Dedifferentiated amniotic fluid mesenchymal stem cell (primary cell): ENCODE data around the gene GGT5.
"Not testable (repeated sequence)": the region's sequence is repeated elsewhere in the genome, so short reads cannot be mapped to it uniquely, and the experiment has no call there.

Source experiments
- DNase-seq: peaks from one replicate; pipeline ENCODE4 v3.0.0-alpha.2; 2016; ENCODE audit errors: extremely low spot score

The GGT5 gene

DNA sequence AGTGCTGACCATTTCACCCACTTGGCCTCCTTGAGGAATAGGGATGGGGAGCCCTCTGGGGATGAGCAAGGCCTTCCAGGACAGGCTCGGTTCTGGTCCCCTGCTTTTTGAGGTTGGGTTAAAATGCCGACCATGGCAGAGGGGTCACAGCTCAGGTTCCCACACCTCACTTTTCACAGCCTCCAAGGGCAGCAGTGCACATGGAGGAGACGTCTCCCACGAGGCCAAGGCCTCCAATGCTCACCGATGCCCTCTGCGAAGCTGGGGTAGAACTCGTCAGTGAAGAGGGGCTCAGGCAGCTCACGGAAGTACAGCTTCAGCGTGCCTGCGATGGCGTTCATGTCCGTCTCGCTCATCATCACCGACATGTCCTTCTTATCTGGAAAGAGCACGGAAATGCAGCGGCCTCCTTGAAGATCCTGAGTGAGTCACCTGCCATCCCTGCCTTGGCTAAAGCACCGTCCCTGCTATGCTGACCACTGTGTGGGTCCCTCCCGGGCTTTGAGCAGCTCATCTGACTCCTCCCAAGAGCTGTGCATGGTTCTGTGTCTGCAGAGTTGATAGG lies 17.4 kb upstream of the GGT5 start:
- DNase-seq: not testable (repeated sequence)

DNA sequence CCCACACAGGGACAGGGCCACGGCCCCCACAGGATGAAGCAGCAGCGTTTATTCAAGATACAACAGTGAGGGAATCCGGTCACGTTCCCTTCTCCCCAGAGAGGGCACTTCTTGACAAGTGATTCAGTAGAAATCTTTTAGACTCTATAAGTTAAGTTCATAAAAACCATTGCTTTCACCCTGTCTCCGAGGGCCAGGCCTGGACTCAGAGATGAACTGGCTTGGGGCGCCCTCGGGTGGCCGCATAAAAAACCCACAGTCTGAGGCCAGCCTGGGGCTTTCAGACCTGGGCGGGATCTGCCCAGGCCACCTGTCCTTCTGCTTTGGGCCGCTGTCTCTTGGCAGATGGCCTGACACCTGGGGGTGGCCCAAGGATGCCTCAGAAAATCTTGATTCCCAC lies 14.6 kb upstream of the GGT5 start:
- DNase-seq: peak; percentile 87

DNA sequence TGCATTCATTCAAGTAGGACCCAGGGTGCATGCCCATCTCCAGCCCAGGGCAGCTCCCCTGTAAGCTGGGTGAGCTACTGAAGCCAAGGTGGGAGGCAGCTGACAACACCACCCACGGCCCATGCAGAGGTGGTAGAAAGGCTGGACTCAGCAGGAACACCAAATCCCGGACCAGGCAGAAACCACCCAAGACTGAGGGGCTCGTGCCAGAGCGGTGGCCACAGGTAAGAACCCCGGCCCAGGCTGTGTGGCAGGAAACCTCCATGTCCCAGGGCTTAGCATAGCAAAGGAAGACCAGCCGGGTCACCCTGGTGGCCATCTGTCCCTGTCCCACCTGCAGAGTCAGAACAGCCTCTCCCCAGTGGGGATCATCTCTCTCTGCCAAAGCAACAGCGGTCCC lies 11.9 kb upstream of the GGT5 start:
- not testable (repeated sequence) for DNase-seq

DNA sequence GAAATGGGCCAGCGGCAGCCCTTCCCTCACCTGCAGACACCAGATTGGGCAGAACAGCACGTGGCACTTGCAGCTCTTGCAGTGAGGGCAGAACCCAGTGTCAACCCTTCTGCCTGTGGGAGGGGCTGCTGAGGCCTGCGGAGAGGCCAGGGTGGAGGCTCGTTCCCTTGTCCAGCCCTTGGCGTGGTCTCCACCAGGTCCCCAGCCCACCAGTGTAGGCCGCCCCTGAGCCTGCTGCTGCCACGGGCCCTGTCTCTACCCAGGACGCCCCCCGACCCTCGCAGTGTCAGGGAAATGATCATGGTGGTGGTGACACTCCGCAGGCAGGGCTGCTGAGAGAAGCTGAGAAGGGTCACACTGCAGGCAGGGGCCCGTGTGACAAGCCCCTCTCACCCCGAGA lies 11.3 kb upstream of the GGT5 start:
- DNase-seq: not testable (repeated sequence)

DNA sequence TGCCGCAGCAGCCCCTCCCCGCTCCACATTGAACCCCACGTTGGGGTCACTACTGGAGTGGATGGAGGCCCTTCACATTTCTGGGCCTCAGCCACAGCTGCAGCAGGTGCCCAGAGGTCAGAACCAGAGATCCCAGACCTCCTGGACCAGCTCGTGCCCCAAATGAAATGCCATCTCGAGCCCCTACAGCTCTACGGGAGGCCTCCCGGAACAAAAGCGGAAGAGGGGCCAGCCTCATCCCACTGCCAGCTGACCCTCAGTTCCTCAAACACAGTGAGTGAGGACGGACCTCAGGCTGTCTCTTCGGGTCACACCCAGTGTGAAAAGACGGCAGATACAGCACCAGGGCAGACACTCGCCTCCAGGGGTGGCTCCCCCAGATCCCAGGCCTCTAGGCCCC lies 8.2 kb upstream of the GGT5 start:
- not testable (repeated sequence) for DNase-seq

DNA sequence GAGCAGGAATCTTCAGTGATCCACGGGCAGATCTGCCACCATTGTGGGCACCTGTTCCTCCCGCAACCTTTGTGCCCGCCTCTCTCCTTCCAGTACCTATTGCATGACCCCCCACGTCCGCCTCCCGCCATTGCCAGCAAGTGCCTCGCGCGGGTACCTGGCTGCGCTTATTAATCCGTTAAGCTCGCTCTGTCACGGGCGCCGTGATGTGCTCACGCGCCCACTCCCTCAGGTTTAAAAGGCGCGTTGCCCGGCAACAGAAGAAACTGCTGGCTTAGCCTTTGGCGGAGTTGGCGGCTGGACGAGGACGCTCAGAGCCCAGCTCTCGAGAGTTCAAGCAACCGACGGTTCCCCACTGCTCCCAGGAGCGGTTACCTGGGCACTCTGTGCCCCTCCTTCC lies 6.4 kb upstream of the GGT5 start:
- DNase-seq: not testable (repeated sequence)

DNA sequence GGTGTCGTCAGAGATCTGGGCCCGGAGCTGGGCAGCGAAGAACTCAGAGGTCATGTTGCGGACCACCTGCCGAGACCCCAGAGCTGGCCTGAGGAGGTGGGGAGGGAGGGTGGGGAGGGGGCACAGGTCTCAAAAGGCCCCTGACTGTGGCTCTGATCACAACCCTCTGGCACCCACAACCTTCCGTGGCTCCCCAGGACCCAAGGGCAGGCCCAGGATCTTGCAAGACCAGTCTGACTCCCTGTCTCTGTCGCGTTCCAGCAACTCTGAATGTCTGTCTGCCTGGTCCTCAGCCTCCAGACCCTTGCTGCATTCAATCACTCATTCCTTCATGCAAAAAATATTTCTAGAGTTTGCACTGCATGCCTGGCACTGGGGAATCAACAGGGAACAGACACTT lies 4.5 kb upstream of the GGT5 start:
- DNase-seq: not testable (repeated sequence)

DNA sequence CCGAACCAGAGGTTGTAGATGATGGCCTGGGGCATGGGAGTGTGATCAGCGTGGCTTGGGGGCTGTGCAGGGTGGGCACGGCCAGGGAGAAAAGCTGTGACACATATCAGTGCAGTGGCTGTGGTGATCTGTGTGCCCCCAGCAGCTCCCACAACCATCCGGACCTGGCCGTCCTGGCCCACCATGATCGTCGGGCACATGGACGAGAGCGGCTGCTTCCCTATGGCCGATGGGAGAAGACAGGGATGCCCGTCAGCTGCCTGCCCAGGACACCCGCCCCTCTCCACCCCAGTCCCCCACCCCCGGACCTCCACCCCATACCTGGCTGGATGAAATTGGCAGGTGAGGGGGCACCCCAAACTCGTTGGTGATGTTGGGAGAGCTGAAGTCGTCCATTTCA lies 3.7 kb upstream of the GGT5 start:
- DNase-seq: not testable (repeated sequence)

DNA sequence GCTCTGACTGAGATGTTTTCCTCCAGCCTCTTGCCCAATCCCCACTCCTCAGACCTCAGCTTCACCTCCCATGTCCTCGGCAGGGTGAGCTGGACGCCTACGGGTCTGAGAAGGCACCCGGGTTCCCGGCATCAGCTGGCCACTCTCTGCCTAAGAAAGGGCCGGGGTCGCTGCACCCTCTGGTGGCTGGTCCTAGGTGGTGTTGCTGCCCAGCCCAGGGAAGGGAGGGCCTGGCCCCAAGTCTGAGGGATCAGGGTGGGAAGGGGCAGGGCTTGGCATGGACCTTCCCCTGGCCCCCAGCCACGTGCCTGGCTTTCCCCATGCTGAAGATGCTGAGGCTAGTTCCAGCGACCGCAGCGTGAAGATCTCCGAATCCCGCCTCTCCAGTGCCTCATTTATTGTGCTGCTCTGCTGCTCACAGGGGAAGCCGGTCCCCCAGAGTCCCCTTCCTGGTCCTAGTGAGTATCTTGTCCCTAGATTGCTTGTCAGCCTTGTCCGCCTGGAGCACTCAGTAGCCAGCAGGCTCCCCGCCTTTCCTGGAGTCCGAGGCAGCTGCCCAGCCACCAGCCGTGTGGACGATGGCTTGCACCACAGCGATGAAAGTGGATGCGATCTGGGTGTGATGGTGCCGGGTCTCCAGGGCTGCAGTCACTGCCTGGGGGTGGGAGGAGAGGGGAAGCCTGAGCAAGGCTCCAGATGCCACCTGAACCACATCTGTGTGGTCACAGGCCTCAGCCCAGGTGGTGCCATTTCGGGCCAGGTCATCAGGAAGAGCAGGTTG lies 2.9 kb upstream of the GGT5 start:
- DNase-seq: peak; percentile 90

DNA sequence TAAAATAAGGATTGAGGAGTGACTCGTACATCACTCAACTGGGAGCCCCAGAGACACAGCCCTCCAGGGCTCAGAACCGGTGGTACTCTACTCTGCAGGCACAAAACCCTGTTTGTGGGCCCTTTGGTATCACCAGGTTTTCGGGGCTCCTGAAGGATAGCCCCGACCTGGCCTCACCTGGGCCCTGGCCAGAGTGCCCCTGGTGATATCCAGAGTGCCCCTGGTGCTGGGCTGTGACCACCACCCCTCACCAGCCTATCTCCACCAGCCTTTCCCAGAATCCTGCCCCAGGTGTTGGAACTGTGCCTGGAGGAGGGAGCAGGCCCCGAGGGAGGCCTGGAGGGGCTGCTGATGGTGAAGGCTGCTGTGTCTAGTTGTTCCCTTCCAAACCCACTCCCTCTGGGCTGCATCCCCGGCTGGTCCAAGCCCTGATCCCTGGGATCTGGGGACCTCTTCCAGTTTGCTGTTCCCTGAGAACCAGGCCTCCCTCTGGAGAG lies 2.2 kb upstream of the GGT5 start:
- DNase-seq: no peak

DNA sequence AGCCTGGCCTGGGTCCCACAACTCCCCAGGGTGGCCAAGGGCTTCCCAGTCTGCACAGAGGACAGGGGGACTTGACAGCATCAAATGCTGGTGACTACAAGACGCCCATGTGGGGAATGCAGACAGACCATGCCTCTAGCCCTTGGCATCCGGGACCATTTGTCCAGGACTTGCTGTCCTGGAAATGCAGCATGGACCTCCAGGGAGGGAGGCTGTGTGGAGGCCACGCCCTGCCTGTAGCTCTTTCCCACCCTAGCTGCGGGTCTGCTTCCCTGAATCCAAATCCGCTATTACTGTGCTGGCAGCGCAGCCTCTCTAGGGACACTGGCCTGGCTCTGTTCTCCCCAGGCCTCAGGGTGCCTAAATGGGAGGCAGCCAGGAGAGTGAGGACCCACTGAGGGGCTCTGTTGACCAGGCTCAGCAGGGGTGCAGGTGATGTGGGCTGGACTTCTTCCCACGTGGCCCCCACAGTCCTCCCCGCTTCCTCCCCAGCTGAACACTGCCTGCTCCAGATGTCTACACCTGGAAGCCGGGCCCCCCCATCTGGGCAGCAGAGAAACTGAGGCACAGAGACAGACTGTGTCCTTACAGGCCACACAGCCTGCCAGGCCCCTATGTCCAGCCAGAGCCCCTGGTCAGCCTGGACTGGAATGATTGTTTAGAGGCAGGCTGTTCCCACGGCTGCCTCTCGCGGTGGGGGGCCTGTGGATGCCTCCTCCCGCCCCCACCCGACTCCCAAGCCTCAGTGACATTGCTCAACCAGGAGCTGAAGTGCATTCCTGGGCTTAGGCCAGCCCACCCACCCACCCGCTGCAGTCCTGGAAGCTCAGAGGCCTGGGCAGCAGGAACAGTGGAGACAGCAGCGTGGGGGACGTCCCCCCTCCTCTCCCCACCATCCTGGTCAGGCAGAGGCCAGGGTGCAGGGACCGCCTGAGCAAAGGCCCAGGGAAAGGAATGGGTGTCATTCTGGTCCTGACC lies 991 bp upstream of the GGT5 start:
- DNase-seq: not testable (repeated sequence)

DNA sequence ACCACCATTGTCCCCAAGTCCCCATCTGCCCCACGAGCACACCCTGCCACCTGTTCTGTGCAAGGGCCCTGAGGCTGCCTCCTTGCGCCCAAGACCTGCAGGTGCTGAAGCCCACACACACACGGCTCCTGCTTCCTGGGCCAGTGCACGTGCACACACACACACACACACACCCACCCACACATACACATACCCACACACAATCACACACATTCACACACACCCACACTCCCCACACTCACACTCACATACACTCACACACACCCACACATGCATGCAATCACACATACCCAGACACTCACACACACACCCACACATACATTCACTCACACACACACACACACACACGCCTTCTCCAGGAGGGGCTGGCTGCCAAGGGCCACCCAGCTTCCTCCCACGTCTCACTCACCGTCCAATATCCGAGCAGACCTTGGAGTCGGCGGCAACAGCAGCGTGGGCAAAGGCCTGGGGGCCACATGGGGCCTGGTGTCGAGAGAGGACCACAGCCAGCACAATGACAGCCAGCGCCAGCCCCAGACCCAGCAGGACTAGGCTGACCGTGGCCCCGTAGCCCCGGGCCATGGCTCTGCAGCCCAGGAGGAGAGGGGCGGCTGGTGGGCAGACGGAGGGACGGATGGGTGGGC lies 616 bp downstream of the GGT5 start:
- no peak for DNase-seq

DNA sequence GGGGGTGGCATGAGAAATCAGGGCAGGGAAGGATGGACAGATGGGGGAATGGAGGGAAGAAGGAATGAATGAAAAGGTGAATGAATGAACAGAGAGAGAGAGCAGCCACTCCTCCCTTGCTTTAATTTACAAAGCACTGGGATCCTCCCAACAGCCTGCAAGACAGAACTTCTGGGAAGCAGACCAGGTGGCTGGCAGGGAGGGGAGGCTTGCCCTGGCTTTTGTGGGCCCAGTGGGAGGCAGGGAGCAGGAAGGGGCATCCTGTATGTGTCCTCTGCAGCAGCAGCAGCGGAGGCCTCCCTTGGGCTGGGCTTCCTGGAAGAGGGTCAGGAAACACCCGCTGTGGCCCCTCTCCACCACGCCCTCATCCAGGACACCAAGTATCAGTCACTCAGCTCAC lies 1.5 kb downstream of the GGT5 start:
- not testable (repeated sequence) for DNase-seq

DNA sequence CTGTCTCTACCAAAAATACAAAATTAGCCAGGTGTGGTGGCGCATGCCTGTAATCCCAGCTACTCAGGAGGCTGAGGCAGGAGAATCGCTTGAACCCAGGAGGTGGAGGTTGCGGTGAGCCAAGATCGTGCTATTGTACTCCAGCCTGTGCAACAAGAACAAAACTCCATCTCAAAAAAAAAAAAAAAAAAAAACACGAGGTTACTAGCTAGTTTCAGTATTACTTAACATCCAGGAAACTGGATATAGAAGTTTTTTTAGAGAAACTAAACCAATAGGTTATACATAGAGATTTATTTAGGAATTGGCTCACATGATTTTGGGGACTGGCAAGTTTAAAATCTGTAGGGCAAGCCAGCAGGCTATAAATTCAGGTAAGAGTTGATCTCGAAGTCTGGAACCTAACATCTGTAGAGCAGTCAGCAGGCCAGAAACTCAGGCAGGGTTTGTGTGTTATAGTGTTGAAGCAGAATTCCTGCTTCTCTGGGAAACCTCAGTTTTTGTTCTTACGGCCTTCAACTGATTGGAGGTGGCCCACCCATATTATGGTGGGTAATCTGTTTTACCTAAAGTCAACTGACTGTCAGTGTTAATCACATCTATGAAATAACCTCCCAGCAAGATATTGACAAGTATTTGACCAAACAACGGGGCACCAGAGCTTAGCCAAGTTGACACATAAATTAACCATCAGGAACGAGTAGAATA lies 3.7 kb downstream of the GGT5 start:
- DNase-seq: not testable (repeated sequence)

DNA sequence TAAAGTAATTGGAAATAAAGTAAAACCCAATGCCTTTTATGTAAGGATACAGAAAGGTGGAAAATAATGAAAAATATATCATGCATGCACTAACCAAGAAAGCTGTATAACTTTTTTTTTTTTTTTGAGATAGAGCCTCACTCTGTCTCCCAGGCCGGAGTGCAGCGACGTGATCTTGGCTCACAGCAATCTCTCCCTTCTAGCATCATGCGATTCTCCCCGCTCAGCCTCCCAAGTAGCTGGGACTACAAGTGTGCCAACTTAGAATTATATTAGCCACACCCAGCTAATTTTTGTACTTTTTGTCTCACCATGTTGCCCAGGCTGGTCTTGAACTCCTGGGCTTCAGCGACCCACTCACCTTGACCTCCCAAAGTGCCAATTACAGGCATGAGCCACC lies 4.5 kb downstream of the GGT5 start:
- no peak for DNase-seq

DNA sequence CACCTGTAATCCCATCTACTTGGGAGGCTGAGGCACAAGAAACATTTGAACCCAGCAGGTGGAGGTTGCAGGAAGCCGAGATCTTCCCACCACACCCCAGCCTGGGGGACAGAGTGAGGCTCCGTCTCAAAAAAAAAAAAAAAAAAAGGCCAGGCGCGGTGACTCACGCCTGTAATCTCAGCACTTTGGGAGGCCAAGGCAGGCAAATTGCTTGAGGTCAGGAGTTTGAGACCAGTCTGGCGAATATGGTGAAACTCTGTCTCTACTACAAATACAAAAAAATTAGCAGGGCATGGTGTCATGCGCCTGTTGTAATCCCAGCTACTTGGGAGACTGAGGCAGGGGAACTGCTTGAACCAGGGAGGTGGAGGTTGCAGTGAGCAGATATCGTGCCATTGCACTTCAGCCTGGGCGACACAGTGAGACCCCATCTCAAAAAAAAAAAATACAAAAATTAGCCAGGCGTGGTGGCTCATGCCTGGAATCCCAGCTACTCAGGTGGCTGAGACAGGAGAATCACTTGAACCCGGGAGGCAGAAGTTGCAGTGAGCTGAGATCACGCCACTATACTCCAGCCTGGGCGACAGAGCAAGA lies 6.7 kb downstream of the GGT5 start:
- not testable (repeated sequence) for DNase-seq

DNA sequence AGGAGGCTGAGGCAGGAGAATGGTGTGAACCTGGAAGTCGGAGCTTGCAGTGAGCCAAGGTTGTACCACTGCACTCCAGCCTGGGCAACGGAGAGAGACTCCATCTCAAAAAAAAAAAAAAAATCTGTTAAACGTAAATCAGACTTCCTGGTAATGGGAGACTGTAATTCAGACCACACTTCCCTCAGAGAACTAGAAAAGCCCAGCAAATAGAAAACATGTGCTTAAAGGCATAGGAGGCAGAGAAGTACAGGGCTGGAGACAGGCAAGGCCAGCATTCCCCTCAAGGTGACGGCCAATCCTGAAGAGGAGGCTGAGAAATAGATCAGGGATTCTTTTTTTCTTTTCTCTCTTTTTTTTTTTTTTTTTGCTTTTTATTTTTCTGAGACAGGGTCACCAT lies 8.2 kb downstream of the GGT5 start:
- DNase-seq: no peak

DNA sequence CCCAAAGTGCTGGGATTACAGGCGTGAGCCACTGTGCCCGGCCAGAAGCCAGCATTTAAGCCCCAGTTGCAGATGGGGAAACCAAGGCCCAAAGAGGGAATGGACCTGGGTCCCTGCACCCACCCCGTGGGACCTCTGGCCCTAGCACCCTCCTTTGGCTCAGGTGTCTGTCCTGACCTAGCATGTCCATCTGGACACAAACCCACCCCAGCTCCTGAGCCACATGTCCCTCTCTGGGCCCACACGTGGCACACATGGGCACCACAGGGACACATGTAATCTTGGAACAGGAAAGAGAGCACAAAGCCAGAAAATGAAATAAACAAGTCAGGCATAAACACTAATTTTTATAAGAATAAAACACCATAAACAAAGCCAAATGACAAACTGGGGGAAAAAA lies 9.6 kb downstream of the GGT5 start:
- no peak for DNase-seq

DNA sequence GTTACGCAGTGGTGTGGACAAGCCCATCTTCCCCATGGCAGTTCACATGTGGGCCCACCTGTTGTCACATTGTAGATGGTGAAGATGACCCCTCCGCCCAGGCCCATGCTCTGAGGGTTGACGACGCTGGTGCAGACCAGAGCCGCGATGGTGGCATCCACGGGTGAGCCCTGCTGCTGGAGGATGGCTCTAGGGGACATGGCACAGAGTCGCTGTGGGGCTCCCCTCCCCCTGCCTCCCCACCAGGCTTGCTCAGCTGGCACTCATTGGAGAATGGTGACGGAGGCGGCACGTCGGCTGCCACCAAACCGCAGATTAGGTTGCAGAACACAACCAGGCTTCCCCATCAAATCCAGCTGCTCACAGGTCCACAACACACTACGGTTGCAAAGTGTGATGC lies 11.1 kb downstream of the GGT5 start:
- DNase-seq: no peak

DNA sequence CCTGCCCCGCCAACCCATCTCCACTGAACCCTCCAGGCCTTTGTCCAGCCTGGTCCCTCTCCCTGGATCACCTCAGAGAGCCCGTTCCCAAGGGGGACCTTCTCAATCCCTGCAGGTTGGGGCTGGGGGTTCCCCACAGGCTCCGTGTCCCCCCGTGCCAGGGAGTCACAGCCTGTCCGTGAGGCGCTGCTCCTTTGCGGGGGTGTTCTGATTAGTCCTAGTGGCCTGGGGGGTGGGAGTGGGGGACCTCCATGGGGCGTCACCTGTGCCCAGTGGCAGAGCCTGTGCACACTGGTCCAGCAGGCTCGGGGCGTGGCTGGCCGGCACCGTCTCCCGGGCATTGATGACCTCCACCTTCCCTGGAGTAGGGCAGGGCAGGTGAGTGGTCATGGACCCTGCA lies 11.6 kb downstream of the GGT5 start:
- no peak for DNase-seq

DNA sequence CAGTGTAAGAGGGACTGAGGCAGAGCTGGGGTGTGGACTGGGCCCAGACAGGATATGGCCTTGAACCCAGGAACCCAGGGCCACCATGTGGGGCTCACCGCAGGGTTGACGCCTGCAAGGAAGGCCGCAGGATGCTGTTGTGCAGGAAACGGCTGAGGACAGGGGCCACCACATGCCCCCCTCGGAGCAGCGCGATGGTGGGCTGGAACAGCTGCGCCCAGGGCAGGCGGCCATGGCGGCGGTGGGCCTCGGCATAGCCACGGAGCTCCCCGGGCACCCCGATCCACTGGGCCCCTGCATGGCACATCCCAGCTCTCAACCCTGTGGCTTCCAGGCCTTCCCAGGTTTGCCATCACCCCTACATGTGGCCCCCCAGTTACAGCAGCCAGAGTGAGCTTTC lies 12.2 kb downstream of the GGT5 start:
- no peak for DNase-seq
